Measurements from ENCODE around the gene PLIN5. TPM values are rescaled to one million over a fixed set of nuclear protein-coding genes. Genes with fewer than 3 reads are reported as not detected.

PLIN5 gene
- total and polyA plus RNA-seq, 12 donors: 25.7 to 149 (median 45.7) TPM

DNA sequence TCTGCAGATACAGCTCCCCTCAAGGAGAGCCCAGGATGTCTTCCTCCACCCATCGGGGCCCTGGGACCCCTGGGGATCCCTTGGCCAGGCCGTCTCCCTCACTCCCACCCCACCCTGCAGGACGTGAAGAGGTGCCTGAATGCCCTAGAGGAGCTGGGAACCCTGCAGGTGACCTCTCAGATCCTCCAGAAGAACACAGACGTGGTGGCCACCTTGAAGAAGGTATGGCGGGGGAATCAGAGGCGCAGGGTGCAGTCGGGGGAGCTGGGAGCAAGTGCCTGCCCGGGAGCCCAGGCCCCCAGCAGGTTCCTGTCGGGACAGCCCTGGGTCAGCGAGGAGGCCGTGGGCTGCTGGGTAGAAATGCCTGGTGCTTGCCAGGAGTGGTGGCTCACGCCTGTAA lies 36.3 kb downstream of the PLIN5 start:
- TF ChIP-seq, protein P1, sequence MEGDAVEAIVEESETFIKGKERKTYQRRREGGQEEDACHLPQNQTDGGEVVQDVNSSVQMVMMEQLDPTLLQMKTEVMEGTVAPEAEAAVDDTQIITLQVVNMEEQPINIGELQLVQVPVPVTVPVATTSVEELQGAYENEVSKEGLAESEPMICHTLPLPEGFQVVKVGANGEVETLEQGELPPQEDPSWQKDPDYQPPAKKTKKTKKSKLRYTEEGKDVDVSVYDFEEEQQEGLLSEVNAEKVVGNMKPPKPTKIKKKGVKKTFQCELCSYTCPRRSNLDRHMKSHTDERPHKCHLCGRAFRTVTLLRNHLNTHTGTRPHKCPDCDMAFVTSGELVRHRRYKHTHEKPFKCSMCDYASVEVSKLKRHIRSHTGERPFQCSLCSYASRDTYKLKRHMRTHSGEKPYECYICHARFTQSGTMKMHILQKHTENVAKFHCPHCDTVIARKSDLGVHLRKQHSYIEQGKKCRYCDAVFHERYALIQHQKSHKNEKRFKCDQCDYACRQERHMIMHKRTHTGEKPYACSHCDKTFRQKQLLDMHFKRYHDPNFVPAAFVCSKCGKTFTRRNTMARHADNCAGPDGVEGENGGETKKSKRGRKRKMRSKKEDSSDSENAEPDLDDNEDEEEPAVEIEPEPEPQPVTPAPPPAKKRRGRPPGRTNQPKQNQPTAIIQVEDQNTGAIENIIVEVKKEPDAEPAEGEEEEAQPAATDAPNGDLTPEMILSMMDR (IDR thresholded peaks at IDR 0.05): no peak
- Histone ChIP-seq H3K9me3 (no peaks in the 10 kb centered on the region), H3K27ac (no peak overlapping the region), H3K4me1 (no peaks in the 10 kb centered on the region), H3K27me3 (no peaks in the 10 kb centered on the region), H3K4me3 (no peak overlapping the region), H3K36me3 (peaks cover 0 to 100% (median 53%) of the 10 kb centered on the region in 9 donors)
- no peak for DNase-seq
- 94 to 97% methylated on average over 12 of the region's 12 CpGs for WGBS, 2 donors
- intact Hi-C loops (cut with DNase I): no loop called here
- no peak for ATAC-seq

- H3K27ac ChIP-seq: no peak overlapping the region
- intact Hi-C loops (cut with DNase I): no loop called here
- no peaks in the 10 kb centered on the region for H3K4me1 ChIP-seq
- no peaks in the 10 kb centered on the region for H3K9me3 ChIP-seq
- TF ChIP-seq, protein P1 (IDR thresholded peaks at IDR 0.05): no peak
- WGBS, 2 donors: 91% methylated on average over 25 of the region's 25 CpGs
- H3K27me3 ChIP-seq: no peaks in the 10 kb centered on the region
- H3K4me3 ChIP-seq: no peak overlapping the region
- no peak for ATAC-seq
- peaks cover 0 to 97% (median 50%) of the 10 kb centered on the region in 9 donors for H3K36me3 ChIP-seq
- no peak for DNase-seq
Observed at GRCh38 chr19:4497770-4498389, 37.1 kb downstream of the PLIN5 start.

- no peak for DNase-seq
- intact Hi-C loops (cut with DNase I): no loop called here
Observed at GRCh38 chr19:4496304-4496703, 38.7 kb downstream of the PLIN5 start.

DNA sequence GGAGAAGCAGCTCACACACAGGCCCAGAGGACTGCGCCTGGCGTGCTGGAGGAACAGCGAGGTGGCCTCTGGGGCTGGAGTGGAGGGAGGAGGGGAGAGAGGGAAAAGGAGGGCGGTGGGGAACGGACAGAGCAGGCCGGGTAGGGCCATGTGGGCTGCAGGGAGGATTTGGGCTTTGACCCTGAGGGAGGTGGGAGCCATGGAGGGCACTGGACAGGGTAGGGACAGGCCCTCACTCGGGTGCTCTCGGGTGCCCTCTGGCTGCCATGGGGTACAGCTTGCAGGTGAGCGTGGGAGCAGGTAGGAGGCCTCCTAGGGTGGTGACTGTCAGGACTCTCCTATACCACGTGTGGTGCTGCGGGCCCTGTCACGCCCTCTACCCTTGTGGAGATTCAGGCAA lies 39.6 kb downstream of the PLIN5 start:
- Histone ChIP-seq H3K27me3 (no peaks in the 10 kb centered on the region), H3K4me1 (no peaks in the 10 kb centered on the region), H3K9me3 (no peaks in the 10 kb centered on the region), H3K4me3 (no peak overlapping the region), H3K27ac (no peak overlapping the region), H3K36me3 (peaks cover 0 to 91% (median 47%) of the 10 kb centered on the region in 9 donors)
- no peak for DNase-seq
- 91 to 93% methylated on average over 12 of the region's 12 CpGs for WGBS, 2 donors
- TF ChIP-seq, protein P1 (IDR thresholded peaks at IDR 0.05): no peak
- intact Hi-C loops (cut with DNase I): no loop called here
- ATAC-seq: peak in 1 of 8 donors; percentile 11

More at GRCh38 chr19:4496304-4496703, 38.7 kb downstream of the PLIN5 start:
- Histone ChIP-seq H3K27me3 (no peaks in the 10 kb centered on the region), H3K4me3 (no peak overlapping the region), H3K9me3 (no peaks in the 10 kb centered on the region), H3K4me1 (no peaks in the 10 kb centered on the region), H3K36me3 (peaks cover 0 to 91% (median 51%) of the 10 kb centered on the region in 9 donors), H3K27ac (no peak overlapping the region)
- TF ChIP-seq, protein P1 (IDR thresholded peaks at IDR 0.05): no peak
- 89 to 90% methylated on average over 18 of the region's 18 CpGs for WGBS, 2 donors
- no peak for ATAC-seq
